HepG2 (cell line): ENCODE results near the gene NME2. TPM values are rescaled to one million over a fixed set of nuclear protein-coding genes. Genes with fewer than 3 reads are reported as not detected.

ENCODE experiments used
- ASH2L ChIP-seq: fragments of 300-600, 200-600 bp; sonication (generic); IDR thresholded peaks from 2 replicates; pipeline ENCODE4 v1.7.0; 2017; ENCODE audit warnings: low read depth, mild to moderate bottlenecking, moderate library complexity, mixed read lengths, low read length; ENCODE audit not compliant: insufficient read length
- DPF2 ChIP-seq: sonication (generic); formaldehyde crosslinking; IDR thresholded peaks from 2 replicates; pipeline ENCODE4 v1.4.0; 2020; ENCODE audit warnings: mild to moderate bottlenecking, low read depth, missing genetic modification reagents, borderline replicate concordance
- EZH2 ChIP-seq: conservative IDR thresholded peaks from 2 replicates; pipeline ENCODE4 v1.6.1; 2012; ENCODE audit warnings: mild to moderate bottlenecking, low read depth, low read length, moderate library complexity
- HCFC1 ChIP-seq: fragments of 150-350 bp; IDR thresholded peaks from 2 replicates; pipeline ENCODE4 v1.6.1; 2014; ENCODE audit warnings: low read depth, low read length
- HNF4A ChIP-seq: sonication (generic); formaldehyde crosslinking; IDR thresholded peaks from 2 replicates; pipeline ENCODE4 v1.4.0; 2020; ENCODE audit warnings: missing genetic modification reagents
- KLF16 ChIP-seq, 2 experiments: sonication (generic) in 1 of 2; formaldehyde crosslinking in 1 of 2; IDR thresholded peaks; 2 replicates each; pipeline versions ENCODE4 v1.6.1 to v1.8.0; 2016 to 2023; ENCODE audit warnings: missing genetic modification reagents in 2 of 2, missing compliant biosample characterization in 1 of 2
- KMT2A ChIP-seq: sonication (generic); formaldehyde crosslinking; IDR thresholded peaks from 2 replicates; pipeline ENCODE4 v1.4.0; 2020; ENCODE audit warnings: missing genetic modification reagents
- PAF1 ChIP-seq: IDR thresholded peaks from 2 replicates; pipeline ENCODE4 v1.6.1; 2016; ENCODE audit warnings: missing genetic modification reagents, missing compliant biosample characterization
- ZFP90 ChIP-seq: sonication (generic); formaldehyde crosslinking; IDR thresholded peaks from 2 replicates; pipeline ENCODE4 v1.8.0; 2022; ENCODE audit warnings: missing genetic modification reagents, mild to moderate bottlenecking, inconsistent platforms, borderline replicate concordance
- ZNF264 ChIP-seq: sonication (generic); formaldehyde crosslinking; IDR thresholded peaks from 2 replicates; pipeline ENCODE4 v1.4.0; 2020; ENCODE audit warnings: missing genetic modification reagents
- ZNF468 ChIP-seq: sonication (generic); formaldehyde crosslinking; IDR thresholded peaks from 2 replicates; pipeline ENCODE4 v1.8.0; 2022; ENCODE audit warnings: mild to moderate bottlenecking, moderate library complexity, missing genetic modification reagents
- ZNF543 ChIP-seq: sonication (generic); formaldehyde crosslinking; IDR thresholded peaks from 2 replicates; pipeline ENCODE4 v1.4.0; 2020; ENCODE audit warnings: mild to moderate bottlenecking, missing genetic modification reagents
- ZSCAN30 ChIP-seq: sonication (generic); formaldehyde crosslinking; IDR thresholded peaks from 2 replicates; pipeline ENCODE4 v1.5.0; 2020; ENCODE audit warnings: mild to moderate bottlenecking, missing genetic modification reagents
- polyA plus RNA-seq, 8 experiments: library from polyadenylated mRNA; depleted of rRNA in 3 of 8; stranded (reverse) in 7 of 8; unstranded in 1 of 8; fragments of >200 nt; fragmentation: Illumina TruSeq in 4 of 8; extraction: Trizol in 4 of 8; gene quantifications; 2 replicates each; pipeline versions ENCODE4 v1.2.1 to v1.2.3, GENCODE V29; 2011 to 2016; ENCODE audit warnings: low read depth in 4 of 8, missing spikeins in 1 of 8, mixed read lengths in 1 of 8; ENCODE audit not compliant: insufficient read depth in 1 of 8
- total RNA-seq, 5 experiments: library from RNA; depleted of rRNA; stranded (reverse); fragments of >200 nt; fragmentation: Illumina TruSeq; extraction: Trizol; gene quantifications; 2 replicates each; pipeline ENCODE4 v1.2.3, GENCODE V29; 2016; ENCODE audit warnings: low read depth in 1 of 5
- TF ChIP-seq, protein P1 (sequence below): sonication (generic); formaldehyde crosslinking; IDR thresholded peaks from 2 replicates; pipeline ENCODE4 v1.4.0; 2020; ENCODE audit warnings: missing genetic modification reagents, borderline replicate concordance
- TF ChIP-seq, protein P2 (sequence below): sonication (generic); formaldehyde crosslinking; IDR thresholded peaks from 2 replicates; pipeline ENCODE4 v1.5.1; 2020; ENCODE audit warnings: mild to moderate bottlenecking, missing genetic modification reagents, borderline replicate concordance
- TF ChIP-seq, protein P3 (sequence below): sonication (generic); formaldehyde crosslinking; IDR thresholded peaks from 2 replicates; pipeline ENCODE4 v1.4.0; 2020; ENCODE audit warnings: missing genetic modification reagents

NME2 gene
- total and polyA plus RNA-seq, 2 of the 13 experiments (the other 11 are each of a cell fraction or from before 2014, with no cell fraction given): 790 to 1,213 TPM

DNA sequence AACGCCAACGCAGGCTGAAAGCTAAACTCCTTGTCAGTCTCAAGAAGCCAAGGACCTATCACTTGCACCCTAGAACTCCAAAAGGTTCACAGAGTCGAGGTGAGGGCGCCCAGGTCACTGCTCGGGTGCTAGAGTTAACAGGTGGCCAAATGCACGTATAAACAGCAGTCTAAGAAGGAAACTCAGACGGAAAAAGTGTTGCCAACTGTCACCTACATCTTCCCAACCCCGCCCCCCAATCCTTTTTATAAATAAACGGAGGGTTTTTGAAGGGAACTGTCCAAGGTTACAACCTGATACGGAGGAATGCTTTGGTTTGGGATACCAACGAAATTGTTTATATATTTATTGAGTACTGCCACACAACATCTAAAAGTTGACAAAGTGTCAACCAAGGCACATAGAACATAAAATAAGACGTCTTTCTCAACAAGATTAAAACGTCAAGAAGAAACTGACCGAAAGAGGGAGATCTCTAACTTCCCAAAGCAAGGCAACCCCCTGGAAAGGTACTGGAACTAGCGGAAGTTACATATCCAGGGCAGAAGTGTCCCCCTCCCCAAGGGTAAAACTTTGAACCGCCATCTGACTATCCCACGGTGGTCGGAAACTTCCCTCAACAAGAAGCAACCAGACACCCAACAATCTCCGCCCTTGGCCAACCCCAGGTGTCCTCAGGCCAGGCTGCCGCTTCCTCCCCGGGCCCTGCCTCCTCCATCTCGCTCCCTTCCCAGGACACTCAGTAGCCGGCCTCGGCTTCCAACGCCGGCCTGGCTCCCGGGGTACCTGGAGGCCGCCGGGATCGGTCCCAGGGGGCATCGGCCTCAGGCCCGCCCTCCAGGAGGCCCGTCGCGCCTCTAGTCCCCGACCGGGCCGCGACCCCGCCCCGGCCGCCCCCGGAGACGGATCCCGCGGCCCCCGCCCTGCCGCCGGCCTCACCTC, 46.5 kb upstream of the NME2 start (continued):
- TF ChIP-seq, protein P1, sequence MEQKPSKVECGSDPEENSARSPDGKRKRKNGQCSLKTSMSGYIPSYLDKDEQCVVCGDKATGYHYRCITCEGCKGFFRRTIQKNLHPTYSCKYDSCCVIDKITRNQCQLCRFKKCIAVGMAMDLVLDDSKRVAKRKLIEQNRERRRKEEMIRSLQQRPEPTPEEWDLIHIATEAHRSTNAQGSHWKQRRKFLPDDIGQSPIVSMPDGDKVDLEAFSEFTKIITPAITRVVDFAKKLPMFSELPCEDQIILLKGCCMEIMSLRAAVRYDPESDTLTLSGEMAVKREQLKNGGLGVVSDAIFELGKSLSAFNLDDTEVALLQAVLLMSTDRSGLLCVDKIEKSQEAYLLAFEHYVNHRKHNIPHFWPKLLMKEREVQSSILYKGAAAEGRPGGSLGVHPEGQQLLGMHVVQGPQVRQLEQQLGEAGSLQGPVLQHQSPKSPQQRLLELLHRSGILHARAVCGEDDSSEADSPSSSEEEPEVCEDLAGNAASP (CRISPR knock-in tag): no peak
- no peak for TF ChIP-seq PAF1 (CRISPR knock-in tag)
- TF ChIP-seq ZNF543: no peak; the same call in 1 of the 2 replicates
- TF ChIP-seq ZNF468: no peak
- TF ChIP-seq, protein P2, sequence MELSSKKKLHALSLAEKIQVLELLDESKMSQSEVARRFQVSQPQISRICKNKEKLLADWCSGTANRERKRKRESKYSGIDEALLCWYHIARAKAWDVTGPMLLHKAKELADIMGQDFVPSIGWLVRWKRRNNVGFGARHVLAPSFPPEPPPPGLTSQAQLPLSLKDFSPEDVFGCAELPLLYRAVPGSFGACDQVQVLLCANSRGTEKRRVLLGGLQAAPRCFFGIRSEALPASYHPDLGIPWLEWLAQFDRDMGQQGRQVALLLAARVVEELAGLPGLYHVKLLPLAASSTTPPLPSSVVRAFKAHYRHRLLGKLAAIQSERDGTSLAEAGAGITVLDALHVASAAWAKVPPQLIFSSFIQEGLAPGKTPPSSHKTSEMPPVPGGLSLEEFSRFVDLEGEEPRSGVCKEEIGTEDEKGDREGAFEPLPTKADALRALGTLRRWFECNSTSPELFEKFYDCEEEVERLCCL (CRISPR knock-in tag): no peak
- TF ChIP-seq DPF2 (CRISPR knock-in tag): no peak
- no peak for TF ChIP-seq KLF16 (CRISPR knock-in tag; IDR thresholded peaks at IDR 0.05)
- no peak; the same call in 1 of the 2 replicates for TF ChIP-seq ZFP90
- 0 out of 2 replicates have a peak, but pooled peaks have one; percentile 13 for TF ChIP-seq HNF4A
- peak; percentile 14 for TF ChIP-seq ASH2L
- TF ChIP-seq KMT2A (CRISPR knock-in tag): no peak
- TF ChIP-seq EZH2: no peak
- no peak for TF ChIP-seq ZSCAN30 (CRISPR knock-in tag)
- TF ChIP-seq ZNF264 (CRISPR knock-in tag): no peak
- TF ChIP-seq HCFC1: no peak
- TF ChIP-seq, protein P3, sequence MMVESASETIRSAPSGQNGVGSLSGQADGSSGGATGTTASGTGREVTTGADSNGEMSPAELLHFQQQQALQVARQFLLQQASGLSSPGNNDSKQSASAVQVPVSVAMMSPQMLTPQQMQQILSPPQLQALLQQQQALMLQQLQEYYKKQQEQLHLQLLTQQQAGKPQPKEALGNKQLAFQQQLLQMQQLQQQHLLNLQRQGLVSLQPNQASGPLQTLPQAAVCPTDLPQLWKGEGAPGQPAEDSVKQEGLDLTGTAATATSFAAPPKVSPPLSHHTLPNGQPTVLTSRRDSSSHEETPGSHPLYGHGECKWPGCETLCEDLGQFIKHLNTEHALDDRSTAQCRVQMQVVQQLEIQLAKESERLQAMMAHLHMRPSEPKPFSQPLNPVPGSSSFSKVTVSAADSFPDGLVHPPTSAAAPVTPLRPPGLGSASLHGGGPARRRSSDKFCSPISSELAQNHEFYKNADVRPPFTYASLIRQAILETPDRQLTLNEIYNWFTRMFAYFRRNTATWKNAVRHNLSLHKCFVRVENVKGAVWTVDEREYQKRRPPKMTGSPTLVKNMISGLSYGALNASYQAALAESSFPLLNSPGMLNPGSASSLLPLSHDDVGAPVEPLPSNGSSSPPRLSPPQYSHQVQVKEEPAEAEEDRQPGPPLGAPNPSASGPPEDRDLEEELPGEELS: no peak
